NCI-H460 (cell line): ENCODE measurements around the gene KIF22. TPM values are rescaled to one million over a fixed set of nuclear protein-coding genes. Genes with fewer than 3 reads are reported as not detected.
"Not testable (repeated sequence)": the region's sequence is repeated elsewhere in the genome, so short reads cannot be mapped to it uniquely, and the experiment has no call there.

ENCODE experiments used
- DNase-seq: peaks from one replicate; pipeline ENCODE4 v3.0.0-alpha.2; 2016; ENCODE audit warnings: low read depth; ENCODE audit errors: extremely low read depth
- total RNA-seq: library from RNA; depleted of rRNA; stranded (reverse); fragments of >200 nt; shearing (Covaris generic); gene quantifications from 2 replicates; pipeline ENCODE4 v1.2.3, GENCODE V29; 2014

KIF22 gene
- total RNA-seq, 1 experiment from 2014 or later, result 87.9 TPM

DNA sequence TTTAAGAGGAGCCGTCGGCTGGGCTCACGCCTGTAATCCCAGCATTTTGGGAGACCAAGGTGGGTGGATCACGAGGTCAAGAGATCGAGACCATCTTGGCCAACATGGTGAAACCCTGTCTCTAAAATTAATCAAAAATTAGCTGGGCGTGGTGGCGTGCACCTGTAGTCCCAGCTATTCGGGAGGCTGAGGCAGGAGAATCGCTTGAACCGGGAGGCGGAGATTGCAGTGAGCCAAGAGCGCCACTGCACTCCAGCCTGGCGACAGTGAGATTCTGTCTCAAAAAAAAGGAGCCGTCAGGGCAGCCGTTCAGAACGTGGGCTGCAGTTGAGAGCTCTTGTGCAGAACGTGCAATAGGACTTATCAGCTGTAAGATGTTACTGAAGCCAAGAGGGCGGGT is 2.6 kb downstream of the KIF22 start:
- DNase-seq, result not testable (repeated sequence)

DNA sequence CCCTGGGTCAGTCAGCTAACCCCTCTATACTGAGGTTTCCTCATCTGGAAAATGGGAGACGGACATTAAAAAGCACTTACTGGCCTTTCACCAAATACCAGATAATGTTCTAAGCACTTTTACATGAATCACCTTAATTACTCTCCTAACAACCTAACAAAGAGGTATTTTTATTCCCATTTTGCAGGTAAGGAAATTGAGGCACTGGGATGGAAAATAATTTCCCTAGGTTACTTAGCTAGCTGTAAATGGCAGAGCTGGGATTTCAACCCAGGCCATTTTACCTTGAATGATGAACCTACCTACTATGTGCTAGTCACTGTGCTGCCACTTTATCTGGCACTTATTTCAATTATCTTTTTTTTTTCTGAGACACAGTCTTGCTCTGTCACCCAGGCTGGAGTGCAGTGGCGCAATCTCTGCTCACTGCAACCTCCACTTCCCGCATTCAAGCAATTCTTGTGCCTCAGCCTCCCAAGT is 3.7 kb downstream of the KIF22 start:
- DNase-seq, result no peak

DNA sequence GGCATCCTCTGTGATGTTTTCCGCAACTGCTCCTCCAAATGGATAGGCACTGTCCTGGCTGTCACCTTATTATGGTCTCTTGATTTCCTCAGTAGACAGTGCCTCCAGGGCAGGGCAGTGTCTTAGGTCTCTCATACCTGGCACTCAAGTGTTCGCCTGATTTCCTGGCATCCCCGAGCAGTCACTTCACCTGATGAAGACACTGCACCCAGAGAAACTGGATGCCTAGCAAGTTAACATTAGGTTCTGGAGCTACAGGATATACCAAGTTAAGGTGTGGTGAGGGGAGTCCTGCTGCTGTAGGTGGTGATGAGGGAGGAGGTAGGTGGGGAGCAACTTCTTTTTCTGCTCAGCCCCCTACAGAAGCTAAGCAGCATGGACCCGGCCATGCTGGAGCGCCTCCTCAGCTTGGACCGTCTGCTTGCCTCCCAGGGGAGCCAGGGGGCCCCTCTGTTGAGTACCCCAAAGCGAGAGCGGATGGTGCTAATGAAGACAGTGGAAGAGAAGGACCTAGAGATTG is 11.9 kb downstream of the KIF22 start:
- no peak for DNase-seq

DNA sequence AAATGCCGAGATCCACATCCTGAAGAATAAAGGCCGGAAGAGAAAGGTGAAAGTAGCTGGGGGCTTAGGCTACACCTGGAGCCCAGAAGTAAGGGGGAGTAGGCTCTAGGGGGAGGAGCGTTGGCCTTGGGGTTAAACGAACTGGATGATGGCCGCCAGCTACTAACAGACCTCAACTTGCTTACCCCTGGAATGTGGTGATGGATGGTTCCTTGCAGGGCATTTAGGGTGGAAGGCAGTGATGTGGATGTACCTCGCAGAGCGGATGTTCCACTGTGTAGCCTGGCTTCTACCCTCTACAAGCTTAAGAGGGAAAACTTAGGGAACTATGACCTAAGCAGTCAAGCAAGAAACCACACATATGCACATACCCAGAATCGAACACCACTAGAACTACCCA is 13.5 kb downstream of the KIF22 start:
- DNase-seq, result no peak

DNA sequence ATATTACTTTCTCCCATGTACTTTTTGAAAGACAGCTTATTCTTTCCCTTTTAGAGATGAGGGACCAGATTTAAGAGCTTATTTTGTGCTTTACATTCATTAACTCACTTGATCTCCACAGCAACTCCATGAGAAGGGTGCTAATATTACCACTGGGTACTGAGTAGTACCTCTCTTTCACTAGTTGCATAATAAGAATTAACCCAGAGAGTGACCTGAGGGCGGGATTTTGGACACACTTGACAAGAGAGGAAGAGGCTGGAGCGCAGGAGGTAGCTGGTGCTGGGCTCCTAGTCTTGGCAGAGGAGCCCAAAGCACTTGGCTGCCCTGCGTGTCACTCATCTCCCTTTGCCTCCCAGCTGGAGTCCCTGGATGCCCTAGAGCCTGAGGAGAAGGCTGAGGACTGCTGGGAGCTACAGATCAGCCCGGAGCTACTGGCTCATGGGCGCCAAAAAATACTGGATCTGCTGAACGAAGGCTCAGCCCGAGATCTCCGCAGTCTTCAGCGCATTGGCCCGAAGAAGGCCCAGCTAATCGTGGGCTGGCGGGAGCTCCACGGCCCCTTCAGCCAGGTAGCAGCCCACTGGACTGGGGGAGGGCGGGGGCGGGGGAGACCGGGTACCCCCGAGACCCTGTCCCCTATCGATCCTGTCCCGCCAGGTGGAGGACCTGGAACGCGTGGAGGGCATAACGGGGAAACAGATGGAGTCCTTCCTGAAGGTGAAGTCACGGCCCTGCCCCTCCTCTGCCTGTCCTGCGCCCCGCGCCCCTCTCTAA is 14.1 kb downstream of the KIF22 start:
- no peak for DNase-seq

DNA sequence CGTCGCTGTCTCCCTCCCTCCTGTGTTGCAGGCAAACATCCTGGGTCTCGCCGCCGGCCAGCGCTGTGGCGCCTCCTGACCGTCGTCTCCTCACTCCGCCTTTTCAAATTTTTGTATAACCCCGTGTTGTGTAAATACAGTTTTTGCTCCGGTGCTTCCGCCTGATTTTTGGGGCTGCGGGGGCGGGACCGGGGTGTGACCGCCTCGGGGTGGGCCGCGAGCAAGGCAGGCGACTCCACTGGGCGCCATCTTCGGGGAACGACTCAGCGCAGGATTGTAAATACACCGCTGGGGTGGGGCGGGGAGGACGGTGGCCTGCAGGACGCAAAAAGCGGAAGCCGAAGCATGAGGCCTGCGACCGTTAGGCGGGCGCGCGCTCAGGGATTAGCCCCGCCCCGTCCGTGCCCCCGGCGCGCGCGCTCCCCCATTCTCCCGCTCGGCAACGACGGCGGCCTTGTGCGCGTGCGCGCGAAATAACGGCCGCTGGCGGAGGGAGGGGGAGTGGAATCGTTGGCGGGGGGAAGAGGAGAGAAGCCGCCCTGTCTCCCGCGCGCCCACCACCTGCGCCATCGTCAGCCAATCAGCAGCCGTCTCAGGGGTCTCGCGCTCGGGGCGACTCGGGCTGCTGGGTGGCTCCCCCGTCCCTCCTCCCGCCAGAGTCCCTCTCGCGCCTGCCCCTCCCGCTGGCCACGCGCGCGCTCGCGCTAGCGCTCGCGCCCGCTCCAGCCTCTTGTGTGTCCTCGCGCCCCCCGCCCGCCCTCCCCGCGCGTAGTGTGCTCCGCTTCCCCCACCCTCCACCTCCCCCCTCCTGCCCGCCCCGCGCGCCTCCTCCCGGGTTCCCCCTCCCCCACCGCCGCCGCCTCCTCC is 14.9 kb downstream of the KIF22 start:
- DNase-seq, result peak; percentile 94

DNA sequence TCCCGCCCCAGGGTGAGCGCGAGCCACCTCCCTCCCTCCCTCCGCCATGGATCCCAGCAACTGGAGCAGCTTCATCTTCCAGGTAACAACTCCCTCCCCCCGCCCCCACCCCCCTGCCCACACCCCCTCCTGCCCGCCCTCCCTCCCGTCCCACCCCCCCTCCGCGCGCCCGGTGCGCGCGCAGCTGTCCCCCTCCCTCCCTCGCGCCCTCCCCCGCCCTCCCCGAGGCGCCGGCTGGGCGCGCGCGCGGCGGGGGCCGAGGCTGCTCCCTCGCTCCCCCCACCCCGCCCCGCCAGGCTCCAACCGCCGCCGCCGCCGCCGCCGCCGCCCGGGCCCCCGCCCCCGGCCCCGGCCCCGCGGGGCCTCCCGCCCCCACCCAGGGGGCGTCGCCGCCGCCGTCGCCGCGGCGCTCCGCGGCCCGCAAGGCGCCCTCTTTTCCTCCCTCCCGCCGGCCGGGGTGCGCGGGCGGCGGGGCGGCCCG is 15.6 kb downstream of the KIF22 start, which contains the start of gene MAZ:
MAZ (plus strand) TSS at position 431 of the 481 bp plus-strand sequence. CDS start 173 bp downstream, outside the sequence.
- no peak for DNase-seq

DNA sequence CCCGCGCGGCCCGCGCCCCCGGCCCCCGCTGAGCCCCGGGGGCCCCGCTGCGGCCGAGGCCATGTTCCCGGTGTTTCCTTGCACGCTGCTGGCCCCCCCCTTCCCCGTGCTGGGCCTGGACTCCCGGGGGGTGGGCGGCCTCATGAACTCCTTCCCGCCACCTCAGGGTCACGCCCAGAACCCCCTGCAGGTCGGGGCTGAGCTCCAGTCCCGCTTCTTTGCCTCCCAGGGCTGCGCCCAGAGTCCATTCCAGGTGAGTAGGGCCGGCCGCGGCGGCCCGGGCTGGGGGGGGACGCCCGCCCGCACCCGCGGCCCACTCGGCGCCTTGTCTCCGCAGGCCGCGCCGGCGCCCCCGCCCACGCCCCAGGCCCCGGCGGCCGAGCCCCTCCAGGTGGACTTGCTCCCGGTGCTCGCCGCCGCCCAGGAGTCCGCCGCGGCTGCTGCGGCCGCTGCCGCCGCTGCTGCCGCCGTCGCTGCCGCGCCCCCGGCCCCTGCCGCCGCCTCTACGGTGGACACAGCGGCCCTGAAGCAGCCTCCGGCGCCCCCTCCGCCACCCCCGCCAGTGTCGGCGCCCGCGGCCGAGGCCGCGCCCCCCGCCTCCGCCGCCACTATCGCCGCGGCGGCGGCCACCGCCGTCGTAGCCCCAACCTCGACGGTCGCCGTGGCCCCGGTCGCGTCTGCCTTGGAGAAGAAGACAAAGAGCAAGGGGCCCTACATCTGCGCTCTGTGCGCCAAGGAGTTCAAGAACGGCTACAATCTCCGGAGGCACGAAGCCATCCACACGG is 16.3 kb downstream of the KIF22 start:
- DNase-seq, result no peak

DNA sequence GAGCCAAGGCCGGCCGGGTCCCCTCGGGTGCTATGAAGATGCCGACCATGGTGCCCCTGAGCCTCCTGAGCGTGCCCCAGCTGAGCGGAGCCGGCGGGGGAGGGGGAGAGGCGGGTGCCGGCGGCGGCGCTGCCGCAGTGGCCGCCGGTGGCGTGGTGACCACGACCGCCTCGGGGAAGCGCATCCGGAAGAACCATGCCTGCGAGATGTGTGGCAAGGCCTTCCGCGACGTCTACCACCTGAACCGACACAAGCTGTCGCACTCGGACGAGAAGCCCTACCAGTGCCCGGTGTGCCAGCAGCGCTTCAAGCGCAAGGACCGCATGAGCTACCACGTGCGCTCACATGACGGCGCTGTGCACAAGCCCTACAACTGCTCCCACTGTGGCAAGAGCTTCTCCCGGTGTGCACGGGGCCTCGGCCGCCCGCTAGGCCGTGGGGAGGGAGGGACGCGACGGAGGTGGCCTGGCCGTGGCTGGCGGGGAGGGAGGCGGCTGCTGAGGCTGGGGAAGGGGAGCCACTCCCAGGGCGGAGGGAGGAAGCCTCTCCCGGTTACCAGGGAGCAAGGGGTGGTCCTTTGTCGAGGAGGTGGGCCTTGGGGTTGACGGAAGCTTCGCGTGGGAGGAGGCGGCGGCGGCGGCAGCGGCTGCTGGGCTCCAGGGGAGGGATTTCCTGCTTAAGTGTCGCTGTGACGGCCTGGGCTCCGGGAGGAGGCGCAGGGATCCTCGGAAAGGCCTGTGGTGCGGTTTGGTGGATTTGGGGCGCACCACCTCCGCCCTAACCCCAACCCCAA is 17.1 kb downstream of the KIF22 start:
- peak; percentile 89 for DNase-seq

DNA sequence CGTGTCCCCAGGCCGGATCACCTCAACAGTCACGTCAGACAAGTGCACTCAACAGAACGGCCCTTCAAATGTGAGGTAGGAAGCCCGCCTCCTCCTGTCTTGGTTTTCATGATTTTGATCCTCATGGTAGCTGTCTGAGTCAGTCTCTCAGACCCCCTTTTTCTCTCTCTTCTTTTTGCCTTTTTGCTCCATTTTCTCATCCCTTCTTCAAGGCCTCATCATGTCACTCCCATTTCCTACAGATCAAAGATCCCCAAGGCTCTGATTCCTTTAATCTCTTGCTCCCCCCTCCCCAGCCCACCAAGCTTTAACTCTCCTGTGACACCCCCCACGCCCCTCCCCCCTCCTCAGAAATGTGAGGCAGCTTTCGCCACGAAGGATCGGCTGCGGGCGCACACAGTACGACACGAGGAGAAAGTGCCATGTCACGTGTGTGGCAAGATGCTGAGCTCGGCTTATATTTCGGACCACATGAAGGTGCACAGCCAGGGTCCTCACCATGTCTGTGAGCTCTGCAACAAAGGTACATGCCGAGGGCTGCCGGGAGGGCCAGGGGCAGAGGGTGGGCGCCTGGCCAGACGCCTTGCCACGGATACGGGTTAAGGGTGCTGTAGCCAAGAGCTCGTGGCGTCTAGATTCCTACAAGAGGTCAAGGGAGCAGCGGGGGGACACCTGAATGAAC is 17.8 kb downstream of the KIF22 start:
- no peak for DNase-seq

DNA sequence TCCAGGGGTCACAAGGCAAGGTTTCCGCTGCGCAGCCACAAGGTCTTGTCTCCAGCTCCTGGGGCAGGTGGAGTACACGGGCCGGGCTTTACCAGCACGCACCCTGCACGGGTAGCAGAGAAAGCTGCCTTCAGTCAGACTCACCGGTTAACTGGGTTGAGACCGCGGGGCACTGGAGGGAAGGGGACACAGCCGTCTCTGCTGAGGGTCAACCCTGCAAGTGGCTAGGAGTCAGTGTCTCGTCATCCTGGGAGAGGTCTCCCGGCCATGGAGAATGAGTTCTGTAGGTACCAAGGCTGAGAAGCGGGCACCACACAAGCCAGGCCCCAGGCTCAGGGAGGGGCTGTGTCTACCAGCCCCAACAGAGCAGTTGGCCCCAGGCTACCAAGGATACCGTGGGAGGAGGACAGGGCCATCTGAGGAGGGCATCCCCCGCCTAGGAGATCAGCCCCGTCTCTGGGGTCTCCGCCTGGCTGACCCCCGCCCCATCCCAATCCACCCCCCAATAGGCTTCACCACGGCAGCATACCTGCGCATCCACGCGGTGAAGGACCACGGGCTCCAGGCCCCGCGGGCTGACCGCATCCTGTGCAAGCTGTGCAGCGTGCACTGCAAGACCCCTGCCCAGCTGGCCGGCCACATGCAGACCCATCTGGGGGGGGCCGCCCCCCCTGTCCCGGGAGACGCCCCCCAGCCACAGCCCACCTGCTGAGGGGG is 18.6 kb downstream of the KIF22 start:
- DNase-seq, result no peak

DNA sequence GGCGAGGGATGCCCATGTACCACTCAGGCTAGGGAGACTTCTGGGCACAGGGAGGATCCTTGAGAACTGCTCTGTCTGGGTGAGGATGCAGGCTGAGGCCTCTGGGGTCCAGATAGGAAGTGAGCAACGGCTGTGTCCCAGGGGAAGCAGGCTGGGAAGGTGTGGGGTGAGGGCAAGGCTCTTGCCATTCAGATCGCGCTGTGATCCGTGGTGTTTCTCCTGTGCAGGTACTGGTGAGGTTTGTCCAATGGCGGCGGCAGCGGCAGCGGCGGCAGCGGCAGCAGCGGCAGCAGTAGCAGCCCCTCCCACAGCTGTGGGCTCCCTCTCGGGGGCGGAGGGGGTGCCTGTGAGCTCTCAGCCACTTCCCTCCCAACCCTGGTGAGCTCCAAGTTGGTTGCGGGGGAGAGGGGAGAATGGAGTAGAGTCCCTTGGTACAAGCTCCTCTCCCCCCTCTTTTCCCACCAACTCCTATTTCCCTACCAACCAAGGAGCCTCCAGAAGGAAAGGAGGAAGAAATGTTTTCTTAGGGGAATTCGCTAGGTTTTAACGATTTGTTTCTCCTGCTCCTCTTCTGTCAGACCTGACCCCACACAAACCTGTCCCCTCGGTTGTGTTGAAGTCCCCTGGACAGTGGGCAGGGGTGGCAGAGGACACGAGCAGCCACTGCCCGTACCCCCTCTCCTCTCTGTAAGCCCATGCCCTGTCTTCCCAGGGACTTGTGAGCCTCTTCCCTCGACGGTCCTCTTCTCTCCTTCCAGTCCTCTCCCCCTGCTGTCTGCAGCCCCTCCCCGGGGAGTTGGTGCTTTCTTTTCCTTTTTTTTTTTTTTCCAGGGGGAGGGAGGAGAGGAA is 19.5 kb downstream of the KIF22 start:
- no peak for DNase-seq

DNA sequence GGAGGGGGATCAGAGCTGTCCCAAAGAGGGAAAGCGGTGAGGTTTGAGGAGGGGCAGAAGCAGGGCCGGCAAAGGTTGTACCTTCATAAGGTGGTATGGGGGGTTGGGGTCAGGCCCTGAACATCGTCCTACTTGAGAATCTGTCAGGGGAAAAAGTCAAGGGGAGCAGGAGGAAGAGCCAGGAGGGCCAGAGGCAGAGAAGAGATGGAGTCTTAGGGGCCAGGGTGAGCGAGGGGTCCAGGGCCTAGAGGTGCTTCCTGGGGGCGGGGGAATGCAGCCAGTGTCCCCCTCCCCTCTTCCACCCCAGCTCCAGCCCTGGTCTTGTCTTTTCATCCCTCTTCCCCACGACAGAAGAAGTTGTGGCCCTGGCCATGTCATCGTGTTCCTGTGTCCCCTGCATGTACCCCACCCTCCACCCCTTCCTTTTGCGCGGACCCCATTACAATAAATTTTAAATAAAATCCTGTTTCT is 20.2 kb downstream of the KIF22 start:
- DNase-seq, result no peak

DNA sequence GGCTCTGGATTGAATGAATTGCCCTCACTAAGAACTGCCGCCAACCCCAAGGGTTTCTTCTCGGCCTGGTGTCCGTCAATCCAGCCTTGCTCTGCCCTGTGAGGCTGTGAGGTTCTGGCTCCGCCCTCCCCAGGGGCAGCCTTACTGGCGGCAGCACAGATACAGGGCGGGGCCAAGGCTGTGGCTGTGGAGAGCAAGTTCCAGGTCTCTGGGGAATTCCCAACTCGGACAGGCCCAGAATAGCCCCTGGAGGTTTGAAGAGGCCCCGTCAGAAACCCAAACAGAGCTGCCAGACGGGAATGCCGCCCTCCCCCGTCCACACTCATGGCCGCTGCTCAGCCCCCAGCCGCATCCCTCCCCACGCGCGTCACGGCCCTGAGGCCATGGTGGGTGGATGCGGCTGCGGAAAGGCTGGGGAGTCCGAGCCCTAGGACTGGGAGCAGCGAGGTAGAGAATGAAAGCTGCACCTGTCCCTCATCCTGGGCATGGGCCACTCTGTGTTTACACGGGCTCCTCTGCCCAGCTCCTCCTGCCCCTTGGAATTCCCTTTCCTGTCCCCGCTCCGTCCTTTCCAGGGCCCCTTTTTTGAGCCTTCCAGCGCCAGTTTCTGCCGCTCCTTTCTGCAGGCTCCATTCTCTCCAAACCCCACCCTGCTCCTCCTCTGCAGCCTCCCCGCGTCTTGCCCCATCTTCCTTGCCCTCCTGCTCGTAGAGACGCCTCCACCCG is 20.8 kb downstream of the KIF22 start:
- DNase-seq, result peak; percentile 96

DNA sequence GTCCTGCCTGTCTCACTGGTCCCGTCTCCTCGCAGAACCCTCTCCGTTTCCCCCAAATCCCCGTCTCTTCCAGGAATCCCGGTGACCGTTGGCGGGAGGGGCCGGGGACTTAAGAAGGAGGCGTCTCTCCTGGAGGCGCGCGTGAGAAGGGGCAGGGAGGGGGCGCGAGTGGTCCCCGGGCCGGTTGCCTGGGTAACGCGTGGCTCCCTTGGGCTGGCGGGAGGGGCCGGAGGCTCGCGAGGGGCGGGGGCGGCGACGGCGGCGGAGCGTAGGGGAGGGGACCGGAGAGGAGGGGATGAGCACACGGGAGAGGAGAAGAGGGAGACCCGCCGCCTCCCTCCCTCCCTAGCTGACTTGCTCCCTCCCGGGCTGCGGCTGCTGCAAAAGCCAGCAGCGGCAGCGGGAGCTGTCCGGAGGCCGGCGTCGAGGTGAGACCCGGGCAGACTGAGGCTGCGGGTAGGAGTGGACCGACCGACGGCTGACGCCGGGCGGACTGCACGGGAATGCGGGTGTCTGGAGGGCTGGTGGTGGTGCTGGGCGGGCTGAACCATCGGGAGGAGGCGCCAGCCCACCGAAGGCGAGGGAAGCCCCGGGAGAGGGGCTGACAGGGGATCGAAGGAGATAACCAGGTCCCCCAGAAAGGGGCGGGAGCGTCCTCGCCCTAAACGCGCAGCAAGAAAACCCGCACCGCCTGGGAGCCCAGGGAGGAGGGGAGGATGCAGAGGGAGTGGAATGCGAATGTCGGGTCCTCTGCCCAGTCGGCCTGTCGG is 21.5 kb downstream of the KIF22 start, which contains the start of gene PRRT2:
PRRT2 (plus strand) TSS at position 298 of the 770 bp plus-strand sequence. CDS start 862 bp downstream, outside the sequence.
- no peak for DNase-seq
